Right lobe of liver (tissue), 4 donors: Measurements from ENCODE around the gene FUCA2.

Experiments
- POLR2A ChIP-seq: fragments of 450-650 bp; IDR thresholded peaks from one replicate; pipeline ENCODE4 v1.6.1; 2017; ENCODE audit warnings: antibody characterized with exemption, mild to moderate bottlenecking
- TF ChIP-seq, protein P1 (sequence below), 4 donors: fragments of 200-600 bp in 3 of 4; fragments of 450-650 bp in 1 of 4; IDR thresholded peaks; one replicate each; pipeline versions ENCODE4 v1.5.1 to v1.8.0; 2016 to 2022; ENCODE audit warnings: antibody characterized with exemption in 4 of 4, mild to moderate bottlenecking in 2 of 4
- donor health status: DM: no; HTN: no; CAD: no.
- donor health status: DM: no; HTN: no; CAD: no.
- donor health status: DM: no; HTN: yes; CAD: no.

DNA sequence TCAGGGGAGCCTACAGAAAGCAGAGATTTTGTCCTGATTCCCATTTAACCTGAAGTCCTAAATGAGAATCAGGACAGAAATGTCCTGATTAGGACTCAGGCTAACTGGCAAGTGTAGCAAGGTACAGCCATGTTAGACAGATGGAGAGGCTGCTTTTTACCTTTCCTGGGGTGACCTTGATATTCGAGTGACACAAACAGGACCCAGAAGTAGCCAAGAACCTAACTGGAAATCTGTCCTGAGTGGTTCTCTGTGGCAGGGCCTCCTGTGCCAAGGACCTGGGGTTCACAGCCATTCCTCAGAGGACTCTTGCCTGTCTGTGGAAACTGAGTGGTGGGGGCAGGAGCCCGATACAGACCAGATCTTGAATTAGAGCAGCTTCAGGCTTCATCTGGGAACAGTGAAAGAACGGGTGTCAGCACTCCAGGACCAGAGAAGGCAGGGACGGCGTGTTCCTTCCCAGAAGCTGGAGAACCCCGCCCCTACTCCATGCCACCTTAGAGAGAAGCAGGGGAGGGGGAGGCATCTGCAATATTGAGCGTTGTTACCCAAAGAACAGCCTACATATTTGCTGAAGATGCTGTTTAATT is 4.3 kb upstream of the FUCA2 start:
- TF ChIP-seq, protein P1, sequence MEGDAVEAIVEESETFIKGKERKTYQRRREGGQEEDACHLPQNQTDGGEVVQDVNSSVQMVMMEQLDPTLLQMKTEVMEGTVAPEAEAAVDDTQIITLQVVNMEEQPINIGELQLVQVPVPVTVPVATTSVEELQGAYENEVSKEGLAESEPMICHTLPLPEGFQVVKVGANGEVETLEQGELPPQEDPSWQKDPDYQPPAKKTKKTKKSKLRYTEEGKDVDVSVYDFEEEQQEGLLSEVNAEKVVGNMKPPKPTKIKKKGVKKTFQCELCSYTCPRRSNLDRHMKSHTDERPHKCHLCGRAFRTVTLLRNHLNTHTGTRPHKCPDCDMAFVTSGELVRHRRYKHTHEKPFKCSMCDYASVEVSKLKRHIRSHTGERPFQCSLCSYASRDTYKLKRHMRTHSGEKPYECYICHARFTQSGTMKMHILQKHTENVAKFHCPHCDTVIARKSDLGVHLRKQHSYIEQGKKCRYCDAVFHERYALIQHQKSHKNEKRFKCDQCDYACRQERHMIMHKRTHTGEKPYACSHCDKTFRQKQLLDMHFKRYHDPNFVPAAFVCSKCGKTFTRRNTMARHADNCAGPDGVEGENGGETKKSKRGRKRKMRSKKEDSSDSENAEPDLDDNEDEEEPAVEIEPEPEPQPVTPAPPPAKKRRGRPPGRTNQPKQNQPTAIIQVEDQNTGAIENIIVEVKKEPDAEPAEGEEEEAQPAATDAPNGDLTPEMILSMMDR (IDR thresholded peaks at IDR 0.05), result no peak
- no peak for TF ChIP-seq POLR2A
